Measurements from ENCODE around the gene RBM39. TPM values are rescaled to one million over a fixed set of nuclear protein-coding genes. Genes with fewer than 3 reads are reported as not detected.

The RBM39 gene
- total and polyA plus RNA-seq, 2 of the 13 experiments (the other 11 are each of a cell fraction or from before 2014, with no cell fraction given) = 788 to 920 TPM

DNA sequence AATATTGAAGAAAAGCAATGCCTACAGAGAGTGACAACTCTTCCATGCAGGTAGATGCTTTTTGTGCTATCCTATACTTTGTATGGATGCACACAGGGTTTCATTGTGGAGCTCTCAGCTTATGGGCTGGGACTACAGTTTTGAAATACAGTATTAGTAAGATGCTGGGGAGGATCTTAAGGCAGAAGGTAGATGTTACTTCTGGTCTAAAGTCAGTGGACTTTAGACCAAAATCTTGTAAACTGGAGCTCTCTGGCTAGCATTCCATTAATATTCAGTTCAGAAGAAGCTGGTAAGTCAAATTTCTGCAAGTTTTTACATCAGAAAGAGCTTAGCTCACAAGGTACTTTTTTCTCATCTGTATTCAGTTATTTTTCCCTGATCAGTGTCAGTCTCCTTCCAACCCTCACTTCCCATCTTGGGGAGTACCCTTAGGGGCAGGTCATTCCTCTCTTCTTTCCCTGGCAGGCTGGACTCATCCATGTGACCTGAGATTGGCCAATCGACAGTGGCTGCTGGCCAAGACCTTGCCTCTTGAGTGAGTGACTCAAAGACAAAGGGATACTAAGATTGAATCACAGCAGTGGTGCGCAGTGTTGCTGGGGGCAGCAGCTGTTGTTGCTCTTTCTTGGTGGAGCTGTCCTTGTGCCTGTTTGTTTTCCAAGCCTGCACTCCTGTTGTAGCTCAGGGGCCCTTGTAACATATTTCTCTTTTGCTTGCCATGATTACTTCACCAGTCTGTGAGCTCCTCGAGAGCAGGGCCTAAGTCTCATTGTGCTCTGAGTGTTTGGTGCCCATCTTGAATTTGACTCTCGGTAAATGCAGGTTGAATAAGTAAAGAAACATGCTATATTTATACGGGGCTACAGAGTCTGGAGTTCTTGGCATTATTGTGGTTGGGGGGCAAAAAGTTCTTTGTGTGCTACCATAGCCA is 26.9 kb upstream of the RBM39 start (continued):
- no peak for TF ChIP-seq ZNF260 (CRISPR knock-in tag; IDR thresholded peaks at IDR 0.05; ENCODE audit: borderline replicate concordance, low read depth)
- TF ChIP-seq SRY (CRISPR knock-in tag; IDR thresholded peaks at IDR 0.05) = no peak
- TF ChIP-seq U2AF1 (optimal IDR thresholded peaks at IDR 0.05; ENCODE audit: low read depth, low read length) = no peak
- no peak for TF ChIP-seq GABPA (IDR thresholded peaks at IDR 0.05; ENCODE audit: low read depth, low read length)
- no peak for TF ChIP-seq GABPA (CRISPR knock-in tag; IDR thresholded peaks at IDR 0.05; ENCODE audit: low read depth)
- TF ChIP-seq, protein P1, sequence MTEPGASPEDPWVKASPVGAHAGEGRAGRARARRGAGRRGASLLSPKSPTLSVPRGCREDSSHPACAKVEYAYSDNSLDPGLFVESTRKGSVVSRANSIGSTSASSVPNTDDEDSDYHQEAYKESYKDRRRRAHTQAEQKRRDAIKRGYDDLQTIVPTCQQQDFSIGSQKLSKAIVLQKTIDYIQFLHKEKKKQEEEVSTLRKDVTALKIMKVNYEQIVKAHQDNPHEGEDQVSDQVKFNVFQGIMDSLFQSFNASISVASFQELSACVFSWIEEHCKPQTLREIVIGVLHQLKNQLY (CRISPR knock-in tag; IDR thresholded peaks at IDR 0.05) = peak; percentile 43
- TF ChIP-seq, protein P2, sequence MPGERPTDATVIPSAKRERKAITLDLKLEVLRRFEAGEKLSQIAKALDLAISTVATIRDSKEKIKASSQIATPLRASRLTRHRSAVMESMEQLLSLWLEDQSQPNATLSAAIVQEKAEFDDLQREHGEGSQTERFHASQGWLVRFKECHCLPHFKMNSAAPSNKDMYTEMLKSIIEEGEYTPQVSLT (CRISPR knock-in tag; IDR thresholded peaks at IDR 0.05; ENCODE audit: borderline replicate concordance, low read depth) = no peak
- TF ChIP-seq KLF12 (CRISPR knock-in tag; IDR thresholded peaks at IDR 0.05; ENCODE audit: borderline replicate concordance) = no peak
- no peak for TF ChIP-seq DR1 (CRISPR knock-in tag; IDR thresholded peaks at IDR 0.05)
- no peak for TF ChIP-seq ZNF790 (CRISPR knock-in tag; IDR thresholded peaks at IDR 0.05; ENCODE audit: borderline replicate concordance)
- TF ChIP-seq, protein P3, sequence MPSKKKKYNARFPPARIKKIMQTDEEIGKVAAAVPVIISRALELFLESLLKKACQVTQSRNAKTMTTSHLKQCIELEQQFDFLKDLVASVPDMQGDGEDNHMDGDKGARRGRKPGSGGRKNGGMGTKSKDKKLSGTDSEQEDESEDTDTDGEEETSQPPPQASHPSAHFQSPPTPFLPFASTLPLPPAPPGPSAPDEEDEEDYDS (CRISPR knock-in tag; IDR thresholded peaks at IDR 0.05) = peak; percentile 93
- TF ChIP-seq SYNCRIP (IDR thresholded peaks at IDR 0.05; ENCODE audit: insufficient read depth, low read depth, low read length) = no peak
- TF ChIP-seq ZNF296 (CRISPR knock-in tag; conservative IDR thresholded peaks at IDR 0.05) = no peak
- TF ChIP-seq KLF16 (CRISPR knock-in tag; IDR thresholded peaks at IDR 0.05) = peak in 1 of 2 experiments; percentile 59; a peak in 1 of 4 replicates
- no peak for TF ChIP-seq CTCF (CRISPR knock-in tag; IDR thresholded peaks at IDR 0.05)
- no peak for TF ChIP-seq ZNF816 (CRISPR knock-in tag; IDR thresholded peaks at IDR 0.05; ENCODE audit: borderline replicate concordance)
- no peak for TF ChIP-seq TCF12 (IDR thresholded peaks at IDR 0.05)
- TF ChIP-seq TCF12 (CRISPR knock-in tag; IDR thresholded peaks at IDR 0.05) = no peak
- no peak for TF ChIP-seq ZBTB7A (CRISPR knock-in tag; IDR thresholded peaks at IDR 0.05)
- peak; percentile 17; the same call in 1 of the 2 replicates for TF ChIP-seq PHF21A (CRISPR knock-in tag; IDR thresholded peaks at IDR 0.05)
- no peak for TF ChIP-seq ZNF570 (CRISPR knock-in tag; IDR thresholded peaks at IDR 0.05; ENCODE audit: borderline replicate concordance)
- TF ChIP-seq ZNF430 (CRISPR knock-in tag; IDR thresholded peaks at IDR 0.05) = no peak
- TF ChIP-seq ZBTB38 (CRISPR knock-in tag; IDR thresholded peaks at IDR 0.05) = 0 out of 2 replicates have a peak, but pooled peaks have one; percentile 42
